Activated CD8-positive, alpha-beta memory T cell treated with anti-CD3 and anti-CD28 coated beads, Interleukin-2, amount 50 U/mL, for 24 hours (primary cell): ENCODE data around the gene PLS3.

Experiments used
- DNase-seq: peaks from one replicate; pipeline ENCODE4 v3.0.0-alpha.2; 2020; ENCODE audit errors: extremely low read depth

PLS3 gene

DNA sequence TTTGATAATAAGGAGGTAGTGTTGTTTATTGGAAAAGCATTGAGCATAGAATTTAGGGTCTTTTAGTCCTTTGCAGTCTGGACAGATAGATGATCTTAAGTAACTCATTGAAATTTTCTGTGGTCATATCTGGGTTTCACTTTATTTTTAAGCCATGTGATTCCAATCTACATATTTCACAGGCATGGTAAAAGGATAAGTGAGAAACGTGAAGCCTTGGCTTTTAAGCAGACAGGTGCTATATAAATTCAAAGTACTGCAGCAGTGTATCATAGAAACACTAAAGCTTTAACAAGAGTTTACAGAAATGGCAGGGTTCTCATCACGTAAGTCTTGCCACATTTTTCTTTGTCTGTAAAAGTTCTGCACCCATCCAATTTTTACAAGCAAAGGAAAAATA is 4.9 kb downstream of the PLS3 start:
- no peak for DNase-seq

DNA sequence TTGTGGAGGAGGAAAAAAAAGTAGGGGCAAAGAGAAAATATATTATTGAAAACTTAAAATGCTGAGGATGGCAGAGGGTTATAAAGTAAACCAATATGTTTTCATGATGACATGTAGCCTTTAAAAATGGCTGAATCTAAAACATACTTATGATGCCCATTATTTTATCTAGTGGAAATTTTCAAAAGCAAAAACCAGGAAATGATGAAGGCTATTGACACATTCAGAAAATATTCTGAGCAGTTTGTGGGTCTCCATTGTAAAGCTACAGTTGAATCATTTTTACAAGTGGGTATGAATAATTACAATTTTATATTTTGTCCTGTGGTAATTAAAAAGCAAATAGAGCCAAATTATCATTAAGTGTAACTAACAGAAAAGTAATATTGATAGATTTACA is 10.7 kb downstream of the PLS3 start:
- no peak for DNase-seq

DNA sequence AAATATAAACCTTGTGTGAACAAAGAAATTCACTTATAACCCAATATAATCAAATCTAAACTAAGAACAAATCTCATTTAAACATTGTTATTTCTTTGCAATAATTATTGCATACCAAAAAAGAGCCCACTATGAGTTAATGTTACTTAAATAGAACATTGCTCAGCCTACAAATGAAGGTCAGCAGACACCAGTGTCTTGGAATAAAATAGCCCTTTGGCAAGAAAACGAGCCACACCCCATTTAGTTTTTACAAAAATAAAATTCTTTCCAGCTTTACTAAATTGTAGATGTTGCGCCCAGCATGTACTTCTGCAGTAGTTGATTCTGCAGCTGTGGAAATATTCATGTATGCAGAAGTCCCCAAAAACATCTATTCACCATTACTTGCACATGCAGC is 12.2 kb downstream of the PLS3 start:
- DNase-seq = no peak

DNA sequence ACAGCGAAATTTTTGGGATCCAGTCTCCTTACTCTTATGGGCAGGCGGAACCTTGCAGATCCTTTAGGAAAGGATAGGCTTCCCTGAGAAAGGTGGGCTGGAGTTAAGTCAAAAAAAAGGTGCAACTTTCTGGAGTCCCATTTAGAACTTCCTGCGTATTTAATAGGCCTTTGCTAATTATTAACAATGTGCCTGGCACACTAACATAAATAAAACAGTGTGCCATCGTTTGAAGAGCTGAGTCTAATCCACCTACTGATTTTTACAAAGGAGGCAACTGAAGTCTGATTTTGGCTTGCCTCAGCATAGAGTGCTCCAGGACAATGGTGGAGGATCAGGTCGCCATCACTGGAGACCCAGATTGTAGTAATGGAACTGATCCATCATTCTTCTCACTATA is 15.7 kb downstream of the PLS3 start:
- no peak for DNase-seq

DNA sequence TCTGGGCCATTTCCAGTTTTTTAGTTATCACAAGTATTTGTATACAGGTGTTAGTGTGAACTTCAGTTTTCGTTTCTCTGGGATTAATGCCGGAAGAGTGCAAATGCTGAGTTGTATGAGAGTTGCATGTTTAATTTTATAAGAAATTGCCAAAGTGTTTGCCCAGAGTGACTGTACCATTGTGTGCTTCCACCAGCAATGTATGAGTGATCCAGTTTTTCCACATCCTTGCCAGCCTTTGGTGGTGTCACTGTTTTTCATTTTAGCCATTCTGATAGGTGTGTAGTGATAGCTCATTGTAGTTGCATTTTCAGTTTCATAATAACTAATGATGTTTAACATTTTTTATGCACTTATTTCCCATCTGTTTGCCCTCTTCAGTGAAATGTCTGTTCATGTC is 18.4 kb downstream of the PLS3 start:
- DNase-seq = no peak

DNA sequence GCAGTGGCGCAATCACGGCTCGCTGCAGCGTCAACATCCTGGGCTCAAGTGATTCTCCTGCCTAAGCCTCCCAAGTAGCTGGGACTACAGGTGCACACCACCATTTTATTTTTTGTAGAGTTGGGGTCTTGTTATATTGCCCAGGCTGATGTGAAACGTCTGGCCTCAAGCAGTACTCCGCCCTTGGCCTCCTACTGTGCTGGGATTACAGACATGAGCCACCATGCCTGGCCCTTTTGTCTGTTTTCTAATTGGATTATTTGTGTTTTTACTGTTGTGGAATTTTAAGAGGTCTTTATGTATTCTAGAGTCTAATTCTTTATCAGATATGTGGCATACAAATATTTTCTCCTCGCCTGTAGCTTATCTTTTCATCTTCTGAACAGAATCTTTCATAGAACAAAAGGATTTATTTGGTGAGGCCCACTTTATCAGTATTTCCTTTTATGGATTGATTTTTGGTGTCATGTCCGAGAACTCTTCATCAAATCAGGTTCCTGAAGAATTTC is 18.9 kb downstream of the PLS3 start:
- DNase-seq = no peak

DNA sequence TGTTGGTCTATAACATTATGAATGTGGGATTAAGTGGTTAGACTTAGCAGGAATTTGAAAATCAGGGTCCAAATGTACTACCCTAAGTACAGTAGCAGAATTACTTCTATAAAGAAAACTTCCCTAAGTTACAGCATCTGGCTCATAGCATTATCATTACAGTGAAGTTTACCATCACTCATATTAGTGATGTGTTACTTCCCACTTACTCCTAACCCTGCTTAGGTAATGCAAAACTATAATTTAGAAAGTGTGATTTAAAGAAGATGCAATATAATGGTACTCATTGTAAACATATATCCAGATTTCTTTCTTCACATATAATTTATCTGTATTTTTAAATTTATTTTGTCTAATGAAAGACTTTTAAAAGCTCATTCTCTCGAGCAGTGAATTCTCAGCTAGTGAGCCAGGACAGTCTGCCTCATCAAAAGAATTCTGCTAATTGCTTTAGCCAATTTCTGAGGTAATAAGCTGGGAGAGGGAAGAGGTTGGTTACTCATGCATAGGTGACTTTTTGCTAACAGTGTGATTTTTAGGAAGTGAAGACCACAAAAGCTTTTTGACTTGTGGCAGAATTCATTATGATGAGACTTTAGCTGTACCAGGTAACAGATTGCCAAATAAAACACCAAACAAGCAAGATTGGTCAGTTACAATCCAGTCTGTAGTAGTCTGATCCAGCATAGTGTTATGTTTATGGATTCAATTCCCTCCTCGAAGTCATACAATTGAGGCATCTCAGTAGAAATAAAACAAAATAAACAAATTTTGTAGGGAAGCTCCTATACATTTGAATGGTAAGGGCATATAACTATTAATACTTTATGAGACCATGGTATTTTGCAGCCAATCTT is 21.0 kb downstream of the PLS3 start:
- DNase-seq = no peak

DNA sequence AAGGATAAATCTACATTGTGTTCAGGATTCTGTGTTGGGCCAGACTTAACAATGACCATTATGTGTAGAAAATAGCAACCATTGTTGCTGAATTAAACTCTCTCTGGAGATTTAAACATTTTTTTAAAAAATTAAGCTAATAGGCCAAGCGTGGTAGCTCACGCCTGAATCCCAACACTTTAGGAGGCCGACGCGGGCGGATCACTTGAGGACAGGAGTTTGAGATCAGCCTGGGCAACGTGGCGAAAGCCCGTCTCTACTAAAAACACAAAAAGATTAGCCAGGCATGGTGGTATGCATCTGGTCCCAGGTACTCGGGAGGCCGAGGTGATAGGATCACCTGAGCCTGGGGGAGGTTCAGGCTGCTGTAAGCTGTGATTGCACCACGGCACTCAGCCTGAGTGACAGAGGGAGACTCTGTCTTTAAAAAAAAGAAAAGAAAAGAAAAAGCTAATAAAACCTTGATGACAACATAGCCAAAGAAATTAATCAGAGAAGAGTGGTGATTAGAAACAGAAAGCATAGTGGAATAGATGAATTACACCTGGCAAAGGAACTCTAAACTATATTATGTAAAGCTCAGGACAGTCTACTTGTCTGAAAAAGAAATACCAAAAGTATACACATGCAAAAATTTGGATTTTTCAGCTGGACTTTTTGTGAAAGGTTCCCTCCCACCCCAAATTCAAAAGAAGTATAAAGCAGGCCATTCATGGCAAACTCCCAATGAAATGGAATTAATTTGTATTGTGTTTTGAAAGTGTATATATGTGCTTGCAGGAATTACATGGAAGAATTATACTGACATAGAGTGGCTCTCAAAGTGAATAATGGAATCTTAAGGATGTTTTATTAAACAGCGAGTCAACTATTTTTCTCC is 21.9 kb downstream of the PLS3 start:
- no peak for DNase-seq

DNA sequence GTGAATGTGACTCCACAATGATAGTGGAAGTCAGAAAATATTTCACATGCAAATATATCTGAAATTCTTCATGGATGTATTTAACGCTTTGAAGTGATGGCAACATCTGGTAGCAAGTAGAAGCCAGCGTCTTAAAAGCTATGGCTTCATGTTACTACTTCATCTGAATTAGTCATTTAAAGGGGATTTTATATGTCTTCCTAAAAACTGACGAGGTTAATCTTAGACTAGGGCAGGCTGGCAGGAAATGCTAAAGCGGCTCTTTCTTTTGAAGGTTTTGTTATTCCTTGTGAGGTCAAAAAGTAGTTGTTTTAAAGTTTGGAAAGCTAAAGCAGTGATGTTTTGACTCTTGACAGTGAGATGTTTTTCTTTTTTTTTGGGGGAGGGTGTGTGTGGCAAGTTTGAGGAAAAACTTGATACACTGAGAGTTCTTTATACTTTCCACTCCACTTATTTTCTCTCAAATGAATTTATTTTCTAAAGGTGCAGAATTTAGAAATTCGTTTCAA is 22.6 kb downstream of the PLS3 start:
- DNase-seq = no peak

DNA sequence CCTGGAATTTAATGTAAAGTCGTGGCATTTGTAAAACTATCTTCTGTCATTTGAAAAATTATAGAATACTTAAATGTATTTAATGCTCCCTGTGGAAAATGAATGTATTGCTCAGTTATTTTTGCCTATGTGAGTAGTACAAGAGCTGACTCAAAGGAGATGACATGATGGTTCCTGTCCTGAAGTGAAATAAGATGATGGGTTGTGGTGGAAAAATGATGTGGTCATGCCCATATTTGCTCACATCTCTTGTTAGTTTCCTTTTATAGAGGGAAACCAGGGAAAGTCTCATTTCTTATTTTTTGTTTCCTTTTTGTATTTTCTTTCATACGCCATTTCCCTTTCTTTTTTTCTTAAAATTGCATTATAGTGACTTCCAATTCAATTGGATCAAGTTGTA is 23.7 kb downstream of the PLS3 start:
- no peak for DNase-seq

DNA sequence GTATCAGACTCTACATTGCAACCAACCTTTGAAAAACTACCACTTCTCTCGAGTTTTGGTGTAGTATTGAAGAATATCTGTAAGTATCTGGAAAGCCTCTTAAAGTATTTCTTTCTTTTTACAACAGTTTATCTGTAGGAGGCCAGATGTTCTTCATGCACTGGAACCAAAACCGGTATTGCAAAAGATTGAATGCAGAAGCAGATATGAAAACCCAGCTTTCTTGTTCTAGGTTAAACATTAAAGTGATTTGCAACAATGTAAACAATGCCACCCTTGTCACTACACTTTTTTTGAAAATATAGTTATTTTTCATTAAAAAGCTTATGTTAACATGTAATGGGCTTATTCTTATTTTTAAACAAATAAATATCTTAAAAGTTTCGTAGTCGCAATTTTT is 27.2 kb downstream of the PLS3 start:
- no peak for DNase-seq

DNA sequence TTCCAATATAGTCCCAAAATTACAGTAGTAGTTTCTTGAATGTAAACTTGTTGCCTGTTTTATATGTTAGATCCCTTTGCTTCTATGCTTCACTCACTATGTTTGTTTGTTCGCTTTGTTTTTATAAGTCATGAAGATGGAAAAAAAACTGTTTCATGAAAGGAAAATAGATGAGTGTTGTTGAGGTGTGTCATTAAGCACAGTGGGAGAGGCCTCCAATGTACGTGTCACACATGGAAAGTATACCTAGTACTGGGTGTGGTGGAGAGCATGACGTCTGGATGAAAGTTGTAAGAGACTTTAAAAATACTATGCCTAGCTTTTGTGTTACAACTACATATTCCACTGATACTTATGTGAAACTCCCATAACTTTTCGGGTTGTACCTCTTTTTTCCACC is 28.4 kb downstream of the PLS3 start:
- no peak for DNase-seq

DNA sequence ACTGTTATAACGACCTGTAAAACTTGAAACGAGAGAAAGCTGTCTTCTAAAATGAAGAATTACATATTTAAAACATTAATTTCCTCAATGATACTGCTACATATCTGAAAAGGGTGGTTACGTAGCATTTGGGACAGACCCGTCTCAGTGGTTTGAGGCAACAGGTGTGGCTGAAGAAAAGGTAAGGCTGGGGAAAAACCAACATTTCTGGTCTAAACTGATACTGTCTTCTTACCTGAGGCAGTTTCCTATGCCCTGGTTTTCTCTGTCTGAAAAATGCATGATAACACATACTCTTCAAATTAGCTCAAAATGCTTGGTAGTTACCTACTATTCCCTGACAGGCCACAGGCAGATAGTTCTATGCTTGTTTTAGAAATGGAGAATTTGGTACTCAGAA is 30.4 kb downstream of the PLS3 start:
- DNase-seq = no peak

DNA sequence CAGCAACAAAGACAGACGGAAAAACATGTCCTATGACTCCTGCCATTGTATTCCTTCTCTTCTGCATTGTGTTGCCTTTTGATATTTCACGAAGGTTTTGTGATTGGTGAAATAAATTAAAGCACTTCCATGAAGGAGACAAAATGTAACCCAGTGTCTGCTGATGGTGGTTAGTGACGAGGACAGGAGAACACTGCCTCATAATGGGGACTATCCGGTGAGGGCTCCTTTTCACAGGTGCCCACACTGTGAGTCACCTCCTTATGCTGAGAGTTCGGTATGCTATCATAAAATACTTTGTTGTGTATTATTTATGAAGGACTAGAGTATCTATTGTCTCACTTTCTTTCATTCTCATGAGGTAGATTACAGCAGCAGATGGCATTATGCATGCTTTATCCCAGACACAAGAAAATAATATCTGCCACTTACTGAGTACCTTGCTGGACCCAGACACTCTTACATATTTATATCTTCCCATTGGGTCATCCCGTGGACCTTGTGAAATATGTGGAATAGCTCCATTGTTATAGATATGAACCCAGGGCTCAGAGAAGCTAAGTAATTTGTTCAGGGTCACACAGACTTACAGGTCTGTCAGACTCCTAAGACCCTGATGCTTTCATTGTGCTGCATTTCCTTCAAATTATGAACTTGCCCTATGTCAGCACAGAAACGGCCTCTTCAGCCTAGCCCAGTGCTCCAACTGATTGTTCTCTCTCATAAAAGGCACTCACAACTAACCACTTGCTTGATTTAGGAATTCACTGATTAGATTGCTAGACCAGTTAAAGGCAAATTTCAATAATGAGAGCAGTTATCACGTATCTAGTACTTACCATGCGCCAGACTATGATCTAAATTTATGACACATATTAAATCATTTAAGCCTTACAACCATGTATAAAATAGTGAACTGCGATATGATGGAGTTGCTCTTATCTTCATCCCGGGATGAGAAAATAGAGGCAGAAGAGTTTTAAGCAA is 31.2 kb downstream of the PLS3 start:
- no peak for DNase-seq

DNA sequence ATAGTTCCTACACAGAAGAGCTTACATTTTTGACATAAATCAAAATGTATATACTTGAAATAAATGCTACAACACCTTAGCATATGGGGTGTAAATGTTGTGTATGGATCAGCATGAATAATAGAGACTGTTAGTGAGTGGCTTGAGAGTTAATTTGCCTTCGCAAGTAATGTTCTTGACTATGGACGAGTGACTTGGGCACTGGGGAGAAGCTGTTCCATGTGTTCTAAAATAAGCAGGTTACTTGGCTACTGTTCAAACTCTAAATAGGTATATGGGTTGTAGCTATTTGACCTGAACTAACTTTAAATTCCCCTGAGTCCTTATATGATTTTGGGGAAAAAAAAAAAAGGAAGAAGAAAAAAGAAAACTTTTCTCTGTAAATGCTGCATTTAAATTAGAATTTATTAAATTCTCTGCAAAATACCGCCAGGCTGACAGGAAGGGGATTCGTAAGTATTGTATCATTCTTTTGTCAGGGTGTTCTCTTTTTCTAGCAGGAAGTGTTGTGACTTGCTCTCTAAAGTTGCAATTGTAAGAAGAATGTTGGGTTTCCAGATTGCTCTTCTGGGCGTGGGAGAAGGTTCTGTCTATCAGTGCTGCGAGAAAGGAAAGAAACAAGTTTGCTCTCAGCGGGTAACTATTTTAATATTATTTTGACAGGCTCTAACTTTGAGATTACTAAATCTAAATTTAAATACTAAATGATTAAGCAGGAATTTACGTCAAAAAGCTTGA is 32.2 kb downstream of the PLS3 start:
- no peak for DNase-seq

DNA sequence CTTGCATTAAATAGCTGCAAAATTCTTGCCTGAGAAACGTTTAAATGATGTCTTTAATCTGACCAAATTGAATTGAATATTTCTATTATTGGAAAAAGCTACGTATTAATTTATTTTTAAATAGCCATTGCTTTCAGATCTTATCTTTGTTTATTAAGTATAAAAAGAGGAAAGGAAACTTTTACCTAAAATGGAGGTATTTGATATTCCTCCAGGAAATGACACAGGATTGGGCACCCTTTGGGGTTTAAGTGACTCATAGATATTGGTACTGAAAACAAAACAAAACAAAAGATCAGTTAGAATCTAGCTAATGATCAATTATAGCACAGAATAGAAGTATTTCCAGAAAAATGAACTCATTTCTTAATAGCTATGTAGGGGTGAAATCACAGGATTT is 34.1 kb downstream of the PLS3 start:
- no peak for DNase-seq

DNA sequence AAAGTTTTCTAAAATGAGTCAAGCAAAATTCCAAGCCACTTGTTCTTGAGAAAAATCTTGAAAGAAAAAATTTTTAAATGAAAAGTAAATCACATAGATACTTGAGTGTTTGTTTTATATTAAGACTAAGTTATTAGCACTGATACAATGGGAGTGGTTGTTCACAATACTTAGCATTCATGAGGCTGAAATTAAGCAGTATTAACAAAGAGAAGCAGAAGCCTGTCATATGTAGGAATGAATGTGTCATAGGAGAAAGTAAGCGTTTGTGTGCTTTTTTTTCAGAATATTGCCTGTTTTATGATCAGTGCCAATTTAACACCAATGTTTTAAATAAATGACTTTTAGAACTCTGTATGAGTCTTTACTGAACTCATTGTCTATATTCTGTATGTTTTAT is 37.6 kb downstream of the PLS3 start:
- no peak for DNase-seq

DNA sequence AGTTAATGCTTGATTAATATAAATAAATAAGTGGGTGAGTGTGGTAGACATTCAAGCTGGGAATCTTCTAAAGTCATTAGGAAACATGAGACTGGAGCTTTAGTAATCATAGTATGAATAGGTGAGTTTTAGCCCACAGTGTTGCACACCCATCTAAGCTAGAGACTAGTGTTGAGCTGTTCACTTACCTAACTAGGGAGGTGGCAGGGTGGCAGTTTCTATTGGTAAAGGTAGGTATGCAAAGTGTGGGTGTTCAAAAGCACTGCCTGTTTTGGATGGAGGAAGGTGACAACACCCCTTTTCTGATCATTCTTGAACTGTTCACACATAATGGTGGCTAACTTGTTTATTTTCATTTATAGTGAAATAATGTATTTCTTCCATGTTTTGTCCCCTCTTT is 41.3 kb downstream of the PLS3 start:
- DNase-seq = no peak

DNA sequence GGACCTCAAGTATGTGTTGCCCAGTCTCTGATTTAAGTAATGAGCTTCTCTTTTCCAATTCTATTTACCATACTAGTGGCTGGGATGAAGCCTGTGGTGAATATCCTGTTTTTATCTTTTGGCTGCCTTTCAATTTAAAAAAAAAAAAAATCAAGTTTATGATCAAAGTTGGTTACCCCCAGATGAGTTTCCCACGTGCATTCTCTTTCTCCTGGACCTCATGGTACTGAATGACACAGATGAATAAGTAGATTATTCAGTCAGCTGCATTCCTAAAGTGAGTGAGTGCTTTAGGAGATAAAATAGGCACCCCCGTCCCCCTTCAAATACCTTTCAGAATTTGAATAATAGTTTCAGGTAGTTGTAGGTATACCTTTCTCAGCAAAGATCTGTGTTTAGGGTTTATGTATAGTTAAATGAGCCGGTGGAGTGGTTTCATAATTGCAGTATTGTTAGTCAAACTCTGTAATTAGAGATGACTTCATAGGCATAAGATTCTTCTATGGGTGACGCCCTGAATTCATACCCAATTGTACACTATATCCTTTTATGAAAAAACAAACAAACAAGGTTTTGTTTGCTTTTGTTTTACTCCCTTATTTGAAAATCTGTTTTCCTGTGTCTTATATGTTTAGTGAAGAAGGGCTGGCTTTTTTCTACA is 41.9 kb downstream of the PLS3 start:
- no peak for DNase-seq

DNA sequence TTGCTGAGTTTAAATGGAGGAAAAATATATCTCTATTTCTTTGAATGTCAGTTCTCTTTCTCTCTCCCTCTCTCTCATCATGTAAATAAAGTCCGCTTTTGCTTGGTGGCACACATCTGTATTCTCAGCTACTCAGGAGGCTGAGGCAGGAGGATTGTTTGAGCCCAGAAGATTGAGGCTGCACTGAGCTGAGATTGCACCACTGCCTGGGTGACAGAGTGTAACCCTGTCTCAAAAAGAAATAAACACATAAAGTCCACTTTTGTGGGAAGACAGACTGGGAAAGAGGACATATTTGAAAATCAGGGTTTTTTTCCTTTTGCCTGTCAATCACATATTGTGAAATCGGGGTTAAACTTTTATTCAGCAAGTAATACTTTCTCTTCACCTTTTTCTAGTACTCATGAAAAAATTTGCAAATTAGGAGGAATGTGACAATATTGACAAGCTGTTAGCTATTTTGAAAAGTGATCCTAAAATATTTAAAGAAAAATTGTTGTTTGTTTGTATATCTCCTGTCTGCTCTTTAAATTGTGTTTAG is 42.6 kb downstream of the PLS3 start:
- no peak for DNase-seq
